Right hindlimb (tissue), 1 donor: ENCODE measurements around the gene CHCHD6.

Experiments used
- DNase-seq: peaks from one replicate; pipeline ENCODE4 v3.0.0-alpha.2; 2018

Gene CHCHD6

DNA sequence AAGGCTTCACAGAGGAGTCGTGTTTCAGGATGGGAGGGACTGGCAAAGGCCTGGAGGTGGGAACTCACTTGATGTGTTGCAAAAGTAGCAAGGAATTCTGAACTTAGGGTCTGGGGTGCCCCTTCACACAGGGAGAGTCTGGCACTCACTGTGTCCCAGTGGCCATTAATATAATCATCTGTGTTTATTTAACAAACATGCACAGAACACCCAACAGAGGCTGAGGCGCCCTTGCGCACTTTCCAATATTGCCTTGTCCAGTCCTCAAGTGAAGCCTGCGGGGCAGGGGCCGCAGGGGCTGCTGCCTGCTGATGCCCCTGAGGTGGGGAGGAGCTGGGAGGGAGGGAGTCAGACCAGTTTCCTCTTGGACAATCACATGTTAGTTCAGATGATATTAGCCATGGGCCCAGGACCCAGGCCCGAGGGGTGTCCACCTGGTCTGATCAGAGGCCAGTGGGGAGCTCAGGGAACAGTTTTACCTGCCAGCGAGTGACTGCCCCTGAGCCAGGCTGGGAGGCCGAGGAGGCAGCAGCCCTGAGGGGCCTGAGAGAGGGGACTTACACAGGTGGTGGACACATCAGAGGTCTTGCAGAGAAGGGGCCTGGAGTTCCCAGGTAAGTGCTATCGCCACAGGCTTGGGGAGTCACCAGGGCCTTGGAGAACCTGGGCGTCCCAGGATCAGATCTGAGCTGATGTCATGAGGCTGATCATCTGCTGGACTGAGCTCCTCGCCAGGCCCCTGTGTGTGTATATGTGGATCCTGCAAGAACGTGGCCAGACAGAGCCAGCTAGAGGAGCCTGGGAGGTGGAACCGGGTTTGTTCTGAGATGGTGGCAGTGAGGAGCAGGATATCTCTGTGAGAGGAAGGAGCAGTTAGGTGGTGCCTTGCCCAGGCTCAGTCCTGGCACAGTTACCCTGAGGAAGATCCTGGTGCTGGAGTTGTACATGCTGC, 35.3 kb upstream of the CHCHD6 start:
- no peak for DNase-seq

DNA sequence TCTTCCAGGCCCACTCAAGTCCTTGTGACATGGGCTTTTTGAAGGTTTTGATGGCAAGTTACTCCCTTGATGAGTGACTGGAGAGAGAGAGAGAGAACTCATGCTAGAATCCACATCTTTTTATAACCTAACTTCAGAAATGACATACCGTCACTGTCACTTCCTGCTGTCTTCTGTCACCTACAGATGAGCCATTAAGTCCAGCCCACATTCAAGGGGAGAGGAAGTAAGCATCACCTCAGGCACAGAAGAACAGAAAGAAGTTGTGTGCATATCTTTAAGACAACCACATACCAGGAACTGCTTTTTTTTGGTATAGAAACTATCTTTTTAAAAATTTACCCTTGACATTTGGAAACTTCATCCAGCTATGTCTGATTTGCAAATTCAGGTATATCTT, 32.5 kb upstream of the CHCHD6 start:
- DNase-seq: no peak

DNA sequence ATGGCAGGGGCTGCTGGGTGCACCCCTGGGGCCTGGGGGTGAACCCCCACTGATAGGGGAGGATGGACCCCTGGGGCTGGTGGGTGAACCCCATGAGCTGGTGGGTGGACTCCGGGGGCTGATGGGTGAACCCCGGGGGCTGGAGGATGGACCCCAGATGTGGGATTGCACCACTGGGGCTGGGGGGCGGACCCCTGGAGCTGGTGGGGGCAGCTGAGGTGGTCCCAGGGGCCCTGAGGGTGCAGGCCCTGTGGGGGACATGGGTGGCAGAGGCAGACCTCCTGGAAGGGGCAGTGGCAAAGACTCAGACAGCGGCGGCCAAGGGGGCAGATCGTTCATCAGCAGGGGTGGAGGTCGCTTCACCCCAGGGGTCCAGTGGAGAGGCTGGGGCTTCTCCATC, 31.7 kb upstream of the CHCHD6 start:
- no peak for DNase-seq

DNA sequence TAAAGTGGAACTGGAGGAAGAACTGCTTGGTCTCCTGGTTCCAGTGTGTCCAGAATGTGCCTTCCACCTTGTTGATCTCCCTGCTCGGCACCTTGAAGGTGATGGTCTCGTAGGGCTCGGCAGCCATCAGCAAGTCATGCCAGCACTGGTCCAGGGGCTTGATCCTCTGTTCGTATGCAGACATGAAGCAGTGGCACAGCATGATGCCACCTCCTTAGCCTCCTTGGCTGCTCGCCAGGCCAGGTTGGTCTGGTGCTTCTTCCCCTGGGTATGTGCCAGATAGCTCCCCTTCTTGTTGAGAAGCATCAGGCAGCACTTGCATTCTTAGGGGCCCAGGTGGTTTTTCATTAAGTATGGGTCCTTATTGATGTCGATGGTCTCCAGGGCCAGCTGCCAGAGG, 31.3 kb upstream of the CHCHD6 start:
- DNase-seq: no peak

DNA sequence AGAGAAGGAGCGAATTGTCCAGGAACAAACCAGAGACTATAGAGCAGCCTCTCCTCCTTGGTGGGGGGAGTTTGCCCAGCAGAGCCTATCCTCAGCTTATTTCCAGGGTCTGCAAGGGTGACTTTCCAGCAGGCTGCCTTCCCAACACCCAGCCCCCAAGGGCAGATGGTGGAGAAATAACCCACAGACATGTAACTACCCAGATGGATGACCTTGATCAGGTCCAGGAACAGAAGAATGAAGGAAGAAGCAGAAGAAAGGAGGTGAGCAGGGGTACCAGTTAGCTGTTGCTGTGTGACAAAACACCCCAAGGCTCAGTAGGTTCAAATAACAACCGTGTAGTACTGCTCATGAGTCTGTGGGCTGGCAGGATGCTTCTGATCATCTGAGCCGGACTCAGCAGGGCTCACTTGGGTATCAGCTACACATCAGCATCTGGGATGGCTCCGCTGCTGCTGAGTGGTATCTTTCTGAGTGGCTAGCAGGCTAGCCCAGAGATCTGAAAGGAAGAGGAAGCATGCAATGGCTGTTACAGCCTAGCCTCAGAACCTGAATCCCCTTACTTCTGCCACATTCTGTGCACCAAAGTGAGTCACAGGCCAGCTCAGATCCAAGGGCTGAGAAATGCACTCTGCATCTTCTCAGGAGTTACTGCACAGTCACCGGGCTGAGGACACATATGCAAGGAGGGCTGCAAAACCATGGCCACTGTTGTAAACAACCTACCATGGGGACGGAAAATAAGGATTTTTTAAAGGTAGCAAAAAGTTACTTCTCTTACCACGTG, 26.9 kb upstream of the CHCHD6 start:
- DNase-seq: no peak

DNA sequence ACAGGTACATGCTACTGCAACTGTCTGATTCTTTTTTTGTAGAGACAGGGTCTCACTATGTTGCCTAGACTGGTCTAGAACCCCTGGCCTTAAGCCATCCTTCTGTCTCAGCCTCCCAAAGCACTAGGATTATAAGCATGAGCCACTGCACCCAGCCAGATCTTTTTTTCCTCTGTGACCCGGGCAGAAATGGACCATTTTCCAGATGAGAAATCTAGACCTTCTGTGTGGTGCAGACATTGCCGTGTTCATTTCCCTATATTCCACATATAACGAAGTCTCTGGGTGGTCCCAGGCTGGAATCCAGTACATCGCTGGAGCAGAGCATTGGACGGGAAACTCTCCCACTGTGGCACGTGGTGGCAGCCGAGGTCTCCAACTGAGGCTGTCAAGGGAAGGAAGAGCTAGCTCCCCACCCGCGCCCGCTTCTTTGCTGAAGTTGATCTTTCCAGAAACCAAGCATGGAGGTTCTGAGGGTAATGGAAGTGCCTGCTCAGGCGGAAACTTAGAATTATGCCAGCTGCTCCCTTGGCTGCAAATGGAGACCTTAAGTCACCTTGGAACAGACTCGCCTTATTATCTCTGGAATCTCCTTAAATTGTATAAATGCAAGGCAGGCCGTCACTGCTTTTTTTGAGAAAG, 26.1 kb upstream of the CHCHD6 start:
- DNase-seq: no peak

DNA sequence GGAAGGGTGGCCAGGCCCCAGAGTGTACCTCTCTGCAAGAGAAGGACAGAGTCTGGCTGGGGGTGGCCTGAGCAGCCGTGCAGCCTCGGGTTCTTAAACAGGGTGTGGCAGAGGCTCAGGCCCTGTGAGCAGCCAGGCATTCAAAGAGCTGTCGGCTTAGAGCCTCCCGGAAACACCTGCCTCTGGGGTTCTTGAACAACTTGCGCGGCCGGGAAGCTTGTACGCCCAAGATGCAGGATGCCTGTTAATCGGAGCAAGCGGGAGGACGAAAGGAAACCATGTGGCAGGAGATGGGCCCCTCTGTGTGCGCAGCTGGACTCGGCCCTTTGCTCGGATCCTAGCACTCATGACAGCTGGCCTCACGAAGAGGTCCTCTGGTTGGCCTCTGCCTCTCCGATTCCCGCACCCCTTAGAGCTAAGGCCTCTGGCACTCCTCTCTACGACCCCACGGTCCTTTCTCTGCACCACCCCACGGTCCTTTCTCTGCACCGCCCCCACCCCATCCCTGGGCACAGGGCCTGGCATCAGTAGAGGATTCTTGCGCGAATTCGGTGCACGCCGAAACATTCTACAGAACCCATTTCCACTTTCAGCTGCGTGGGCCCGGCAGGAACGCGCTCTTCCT, 25.2 kb upstream of the CHCHD6 start:
- no peak for DNase-seq

DNA sequence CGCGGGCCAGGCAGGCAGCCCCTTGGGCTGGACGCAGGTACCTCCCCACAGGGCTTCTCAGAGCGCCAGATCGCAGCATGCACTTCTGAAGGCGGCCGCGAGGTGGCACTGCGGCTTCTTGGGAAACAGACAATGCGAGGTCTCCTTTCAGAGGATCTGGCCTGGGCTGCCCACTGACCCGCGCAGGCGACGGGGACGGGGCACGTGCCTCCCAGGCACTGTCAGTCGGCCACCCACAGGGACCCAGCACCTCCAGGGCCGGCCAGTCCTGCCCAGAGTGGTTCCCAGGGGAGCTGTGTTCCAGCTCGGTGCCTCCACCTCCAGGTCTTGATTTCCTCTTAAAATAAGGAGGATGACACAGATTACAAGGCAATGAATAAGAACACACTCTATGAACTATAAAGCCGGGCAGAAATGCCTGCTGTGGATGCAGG, 24.7 kb upstream of the CHCHD6 start:
- DNase-seq: peak; percentile 83

DNA sequence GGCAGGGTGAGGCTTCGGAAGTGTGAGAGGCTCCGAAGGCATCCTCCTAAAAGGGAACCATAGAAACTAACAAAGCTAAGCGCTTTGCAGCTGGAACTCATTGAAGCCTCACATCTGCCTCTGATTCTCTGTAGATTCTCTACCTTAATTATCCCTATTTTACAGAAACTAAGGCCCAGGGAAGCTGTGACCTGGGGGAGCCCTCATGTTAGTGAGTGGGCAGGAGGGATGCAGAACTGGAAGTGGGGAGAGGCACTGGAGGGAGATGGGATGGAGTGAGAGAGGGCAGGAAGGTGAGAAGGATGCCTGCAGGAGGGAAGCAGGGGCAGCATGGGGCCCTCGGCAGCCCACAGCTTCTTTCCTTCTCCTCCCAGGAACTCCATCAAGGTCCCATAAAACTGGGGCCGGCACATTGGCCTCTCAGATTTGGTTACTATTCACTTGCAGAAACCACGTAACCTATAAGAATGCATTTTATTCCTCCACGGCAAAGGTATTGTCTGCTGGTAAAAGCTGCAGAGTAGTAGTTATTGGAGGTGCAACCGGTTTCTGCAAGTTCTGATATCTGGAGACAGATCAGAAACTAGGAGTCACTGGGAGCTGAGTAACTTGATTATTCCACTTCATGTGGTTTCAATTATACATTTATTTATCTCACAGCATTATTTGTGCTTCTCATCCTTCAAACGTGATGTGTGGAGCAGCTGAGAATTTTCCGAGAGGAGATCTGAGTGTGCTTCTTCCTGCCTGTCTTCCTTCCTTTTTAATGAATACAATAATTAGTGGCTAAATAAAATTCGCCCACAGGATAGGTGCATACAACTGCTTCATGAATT, 24.0 kb upstream of the CHCHD6 start:
- no peak for DNase-seq

DNA sequence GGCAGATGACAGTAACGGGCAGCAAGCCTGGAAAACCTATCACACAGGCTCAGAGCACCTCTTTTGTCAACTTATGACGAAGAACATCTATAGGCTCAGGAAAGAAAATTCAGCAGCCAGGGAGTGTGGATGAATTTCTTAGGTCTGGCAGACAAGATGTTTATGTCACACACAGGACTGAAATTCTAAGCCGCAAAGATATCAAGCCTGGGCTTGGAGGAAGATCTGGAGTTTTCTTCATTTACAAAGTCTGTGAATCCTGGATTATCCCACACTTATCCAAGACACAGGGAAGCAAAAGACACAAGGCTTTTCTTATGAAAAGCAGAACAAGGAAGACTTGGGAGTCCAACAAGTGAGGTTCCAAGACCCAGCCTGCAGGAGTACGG, 23.4 kb upstream of the CHCHD6 start:
- no peak for DNase-seq

DNA sequence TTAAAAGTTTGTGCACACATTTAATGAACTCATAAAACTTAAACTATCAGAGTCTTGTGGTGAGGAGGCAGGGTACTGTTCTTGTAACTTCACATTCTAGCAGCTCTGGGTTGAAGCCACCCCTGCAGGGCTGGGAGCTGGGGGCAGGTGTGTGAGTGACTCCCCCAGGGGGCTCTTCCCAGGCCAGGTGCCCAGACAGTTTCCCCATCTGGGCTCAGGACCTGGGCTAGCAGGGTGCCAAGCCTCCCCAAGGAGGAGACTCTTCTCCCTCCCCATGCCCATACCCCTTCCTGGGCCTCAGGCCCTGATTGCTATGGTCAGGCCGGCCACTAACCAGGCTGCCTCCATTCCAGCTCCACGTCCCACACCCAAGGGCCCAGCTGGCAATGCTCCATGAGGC, 22.0 kb upstream of the CHCHD6 start:
- DNase-seq: no peak

DNA sequence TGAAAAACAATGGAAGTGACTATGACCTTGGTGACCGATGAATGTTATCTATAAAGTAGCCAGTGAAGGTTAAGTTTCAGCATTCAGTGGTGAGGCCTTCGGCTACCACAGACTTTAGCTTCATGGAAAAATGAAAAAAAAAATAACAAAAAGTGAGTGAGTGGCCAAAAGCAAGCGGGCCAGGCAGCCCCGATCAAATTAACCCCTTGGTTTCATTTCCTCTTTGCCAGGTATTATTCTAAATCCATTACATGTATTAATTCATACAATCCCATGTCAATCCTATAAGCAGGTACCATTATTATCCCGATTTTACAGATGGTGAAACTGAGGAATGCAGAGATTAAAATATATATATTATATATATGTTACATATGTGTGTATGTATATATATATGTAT, 21.0 kb upstream of the CHCHD6 start:
- DNase-seq: no peak

DNA sequence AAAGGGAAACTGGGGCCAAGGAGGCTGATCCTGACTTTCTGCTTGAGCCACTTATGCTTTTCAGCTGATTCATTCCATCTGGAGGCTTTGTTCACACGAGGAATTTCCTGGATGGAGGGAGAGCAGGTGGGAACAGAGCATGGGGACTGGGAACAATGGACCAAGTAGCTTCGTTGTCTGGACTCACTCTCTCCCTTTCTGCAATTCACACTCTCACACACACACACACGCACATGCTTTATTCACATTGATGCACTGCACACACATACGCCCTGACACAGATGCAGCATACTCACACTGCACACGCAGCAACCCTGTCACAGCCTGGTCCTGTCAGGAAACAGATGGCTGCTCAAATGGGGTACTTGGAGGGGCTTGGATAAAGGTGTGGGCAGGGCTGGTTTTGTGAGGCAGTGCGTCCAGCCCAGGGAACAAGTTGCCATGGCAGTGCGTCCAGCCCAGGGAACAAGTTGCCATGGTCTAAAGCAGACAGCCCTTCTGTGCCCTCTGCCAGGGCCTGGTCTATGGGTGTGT, 19.8 kb upstream of the CHCHD6 start:
- DNase-seq: peak; percentile 48

DNA sequence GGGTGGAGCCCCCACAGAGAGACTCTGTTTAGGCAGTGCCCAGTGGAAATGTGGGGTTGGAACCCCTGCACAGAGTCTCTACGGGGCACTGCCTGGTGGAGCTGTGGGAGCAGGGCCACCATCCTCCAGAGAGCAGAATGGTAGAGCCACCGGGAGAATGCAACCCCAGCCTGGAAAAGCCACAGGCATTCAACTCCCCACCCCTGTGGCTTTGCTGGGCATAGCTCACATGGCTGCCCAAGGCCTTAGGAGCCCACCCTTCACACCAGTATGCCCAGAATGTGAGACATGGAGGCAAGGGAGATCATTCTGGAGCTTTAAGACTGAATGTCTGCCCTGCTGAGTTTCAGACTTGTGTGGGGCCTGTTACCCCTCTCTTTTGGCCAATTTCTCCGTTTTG, 19.0 kb upstream of the CHCHD6 start:
- no peak for DNase-seq

DNA sequence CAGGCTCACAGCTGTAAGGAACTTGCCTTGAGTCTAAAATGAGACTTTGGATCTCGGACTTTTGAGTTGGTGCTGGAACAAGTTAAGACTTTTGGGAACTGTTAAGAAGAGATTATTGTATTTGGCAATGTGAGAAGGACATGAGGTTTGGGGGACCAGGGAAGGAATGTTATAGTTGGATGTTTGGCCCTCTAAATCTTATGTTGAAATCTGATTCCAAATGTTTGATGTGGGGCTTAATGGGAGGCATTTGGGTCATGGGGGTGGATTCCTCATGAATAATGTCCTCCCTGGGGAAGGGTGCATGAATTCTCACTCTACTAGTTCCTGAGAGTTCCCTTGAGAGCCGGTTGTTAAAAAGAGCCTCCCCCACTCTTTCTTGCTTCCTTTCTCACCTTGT, 18.5 kb upstream of the CHCHD6 start:
- DNase-seq: no peak

DNA sequence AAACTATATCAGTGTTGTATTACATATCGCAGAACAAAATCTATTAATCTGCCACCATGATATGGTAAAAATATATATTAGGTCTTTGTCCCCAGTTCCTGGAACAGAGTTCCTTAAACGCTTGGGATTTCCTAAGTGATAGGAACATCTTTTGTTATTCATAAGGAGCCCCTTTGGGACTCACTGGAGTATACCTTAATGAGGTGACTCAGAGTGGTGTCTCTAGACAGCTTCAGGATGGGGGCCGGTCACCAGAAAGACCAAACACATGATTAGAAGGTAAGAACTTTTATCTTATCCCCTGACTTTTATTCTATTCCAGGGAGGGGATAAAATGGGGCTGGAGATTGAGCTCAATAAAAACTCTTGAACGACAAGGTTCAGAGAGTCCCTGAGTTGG, 12.3 kb upstream of the CHCHD6 start:
- DNase-seq: no peak

DNA sequence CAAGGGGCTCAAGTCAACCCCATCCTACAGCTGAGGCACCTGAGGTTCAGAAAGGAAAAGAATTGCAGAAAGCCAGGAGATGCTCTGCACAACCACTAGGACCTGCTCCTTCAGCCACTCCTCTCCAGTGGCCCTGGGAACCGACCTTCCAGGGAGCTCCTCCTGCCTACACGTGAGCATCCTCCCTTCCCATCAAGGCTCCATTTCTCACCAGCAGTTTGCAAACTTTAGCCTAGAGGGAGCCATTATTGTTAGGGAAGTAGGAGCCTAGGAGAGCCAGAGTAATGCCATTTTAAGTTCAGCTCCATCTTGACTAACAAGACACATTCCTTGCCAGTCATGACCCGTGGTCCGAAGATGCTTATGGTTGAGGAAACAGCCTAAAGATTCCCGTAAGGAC, 11.2 kb upstream of the CHCHD6 start:
- DNase-seq: no peak

DNA sequence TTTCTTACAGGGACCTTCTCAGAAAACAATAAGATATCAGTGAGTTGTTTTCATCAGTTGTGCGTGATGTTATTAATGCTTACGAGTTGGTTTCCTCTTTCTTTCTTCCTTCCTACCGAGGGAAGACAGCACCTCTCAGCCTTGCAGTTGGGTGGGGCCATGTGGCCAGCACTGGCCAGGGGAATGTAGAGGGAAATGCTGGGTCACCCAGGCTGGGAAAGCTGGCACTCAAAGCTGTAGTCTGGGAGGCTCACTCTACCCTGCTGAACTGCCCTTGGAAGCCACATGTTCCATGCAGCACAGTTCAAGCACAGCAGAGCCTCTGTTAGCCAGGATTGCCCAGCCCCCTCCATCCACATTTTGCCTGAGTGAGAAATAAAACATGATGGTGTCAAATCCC, 10.1 kb upstream of the CHCHD6 start:
- DNase-seq: no peak

DNA sequence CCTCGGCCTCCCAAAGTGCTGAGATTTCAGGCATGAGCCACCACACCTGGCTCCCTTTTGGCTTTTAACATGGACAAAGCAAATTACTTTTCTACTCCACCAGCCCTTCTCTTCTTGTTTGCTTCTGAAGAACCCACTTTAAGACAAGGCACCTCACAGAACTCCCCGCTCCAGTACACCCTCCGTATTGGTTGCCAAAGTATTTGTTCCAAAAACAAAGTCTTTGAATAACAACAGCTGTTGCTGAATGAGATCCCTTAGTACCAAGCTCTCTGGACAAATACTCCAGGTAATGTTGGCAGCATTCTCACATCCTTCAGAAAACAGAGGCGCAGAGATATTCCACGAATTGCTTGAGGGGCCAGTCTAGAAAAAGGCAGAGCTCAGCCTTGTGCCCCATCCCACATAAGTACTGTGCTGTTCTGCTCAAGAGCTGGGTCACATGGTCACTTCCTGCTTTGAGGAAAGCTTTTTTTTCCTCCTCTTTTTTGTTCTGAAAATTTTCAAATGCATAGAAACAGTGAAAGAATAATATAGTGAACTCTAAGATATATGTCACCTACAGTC, 7.3 kb upstream of the CHCHD6 start:
- no peak for DNase-seq

DNA sequence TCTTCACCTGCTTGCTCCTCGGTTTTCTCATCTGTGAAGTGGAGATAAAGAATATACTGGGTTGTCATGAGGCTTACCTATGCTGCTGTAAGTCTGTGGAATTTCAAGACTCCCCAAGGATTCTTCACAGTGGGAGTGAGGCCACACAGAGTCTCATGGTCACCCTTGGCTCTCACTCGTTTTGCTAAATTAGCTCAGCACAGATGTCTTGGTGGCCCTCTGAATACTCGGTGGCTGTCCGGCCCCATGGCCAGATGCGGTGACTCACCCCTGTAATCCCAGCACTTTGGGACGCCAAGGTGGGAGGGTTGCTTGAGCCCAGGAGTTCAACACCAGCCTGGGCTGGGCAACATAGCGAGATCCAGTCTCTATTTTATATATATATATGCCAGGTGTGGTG, 5.0 kb upstream of the CHCHD6 start:
- no peak for DNase-seq

DNA sequence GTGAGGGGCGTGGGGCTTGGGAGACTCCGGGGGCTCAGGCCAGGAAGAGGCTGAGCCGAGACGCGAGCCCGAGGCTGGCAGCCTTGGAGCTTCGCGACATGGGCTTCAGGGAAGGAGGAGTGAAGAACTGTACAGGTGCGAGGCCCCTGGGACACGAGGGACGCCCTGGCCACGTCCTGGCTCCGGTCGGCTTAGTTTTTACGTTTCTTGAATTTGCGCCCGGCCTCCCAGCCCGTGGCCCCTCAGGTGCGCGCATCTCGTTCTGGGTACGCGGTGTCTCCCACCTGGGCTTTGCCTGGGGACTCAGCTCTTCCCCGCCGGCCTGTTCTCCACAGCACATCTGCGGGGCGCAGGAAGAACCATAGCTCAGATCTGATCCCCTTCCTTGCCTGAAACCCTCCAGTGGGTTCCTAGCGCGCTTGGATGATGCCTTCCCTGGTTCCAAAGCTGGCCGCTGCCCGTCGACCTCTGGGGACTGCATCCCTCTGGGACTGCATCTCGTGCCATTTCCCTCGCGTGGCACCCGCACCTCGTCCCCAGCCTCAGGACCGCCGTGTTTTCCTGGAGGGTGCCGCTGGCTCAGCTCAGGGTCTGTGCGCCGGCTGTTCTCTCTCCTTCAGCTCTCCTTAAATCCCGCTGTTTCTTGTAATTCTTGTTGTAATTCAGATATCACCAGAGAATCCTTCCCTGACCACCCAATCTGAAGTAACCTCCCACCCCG, 614 bp downstream of the CHCHD6 start:
- DNase-seq: no peak
